GM12891 (cell line): ENCODE measurements around the gene ANKS1B.

Source experiments
- POLR2A ChIP-seq: IDR thresholded peaks from 2 replicates; pipeline ENCODE4 v1.6.1; 2011; ENCODE audit warnings: low read depth, low read length, control low read depth
- POLR2AphosphoS5 ChIP-seq: IDR thresholded peaks from 2 replicates; pipeline ENCODE4 v1.6.1; 2011; ENCODE audit warnings: low read depth, low read length, control low read depth
- SPI1 ChIP-seq: IDR thresholded peaks from 2 replicates; pipeline ENCODE4 v1.6.1; 2011; ENCODE audit warnings: low read depth, low read length, control low read depth
- TAF1 ChIP-seq: IDR thresholded peaks from 2 replicates; pipeline ENCODE4 v1.6.1; 2011; ENCODE audit warnings: low read depth, low read length, control low read depth

- TF ChIP-seq POLR2A = no peak
- TF ChIP-seq POLR2AphosphoS5 = no peak
- TF ChIP-seq TAF1 = no peak
- TF ChIP-seq SPI1 = no peak
Observed at GRCh38 chr12:99704458-99704857, 280.3 kb downstream of the ANKS1B start.
